EH (cell line): ENCODE measurements around the gene KRTAP10-6.
"Not testable (repeated sequence)": the region's sequence is repeated elsewhere in the genome, so short reads cannot be mapped to it uniquely, and the experiment has no call there.

Experiments
- DNase-seq: peaks from one replicate; pipeline ENCODE4 v3.0.0-alpha.2; 2015; ENCODE audit warnings: low read depth

The KRTAP10-6 gene

GRCh38 chr21:44557491-44558328, 34.6 kb downstream of the KRTAP10-6 start:
- DNase-seq, result no peak

GRCh38 chr21:44556879-44557278, 35.4 kb downstream of the KRTAP10-6 start:
- no peak for DNase-seq

- DNase-seq, result no peak
Observed at GRCh38 chr21:44555200-44555875, 37.0 kb downstream of the KRTAP10-6 start.

- DNase-seq, result no peak
Observed at GRCh38 chr21:44552681-44553080, 39.6 kb downstream of the KRTAP10-6 start.

- no peak for DNase-seq
Observed at GRCh38 chr21:44552136-44552535, 40.2 kb downstream of the KRTAP10-6 start.

GRCh38 chr21:44551340-44551961, 40.9 kb downstream of the KRTAP10-6 start, which contains the start of gene KRTAP10-2:
Gene KRTAP10-2, minus strand, starts transcription at chr21:44551505. Its CDS starts 47 bp downstream, at chr21:44551458.
- no peak for DNase-seq

- DNase-seq, result no peak
Observed at GRCh38 chr21:44550807-44551206, 41.5 kb downstream of the KRTAP10-6 start.

GRCh38 chr21:44550285-44550684, 42.0 kb downstream of the KRTAP10-6 start:
- not testable (repeated sequence) for DNase-seq

GRCh38 chr21:44549525-44550211, 42.6 kb downstream of the KRTAP10-6 start:
- DNase-seq, result no peak

- DNase-seq, result no peak
Observed at GRCh38 chr21:44548922-44549321, 43.4 kb downstream of the KRTAP10-6 start.

GRCh38 chr21:44548381-44548780, 43.9 kb downstream of the KRTAP10-6 start:
- no peak for DNase-seq

- DNase-seq, result no peak
Observed at GRCh38 chr21:44547656-44548331, 44.5 kb downstream of the KRTAP10-6 start.

GRCh38 chr21:44544566-44544965, 47.7 kb downstream of the KRTAP10-6 start:
- no peak for DNase-seq

- DNase-seq, result no peak
Observed at GRCh38 chr21:44542716-44543115, 49.6 kb downstream of the KRTAP10-6 start.
